ENCODE results near the gene DNM1L. TPM values are rescaled to one million over a fixed set of nuclear protein-coding genes. Genes with fewer than 3 reads are reported as not detected.

Gene DNM1L
- total RNA-seq, 4 donors from 2014 or later, result 32.3 to 122 (median 62.2) TPM

DNA sequence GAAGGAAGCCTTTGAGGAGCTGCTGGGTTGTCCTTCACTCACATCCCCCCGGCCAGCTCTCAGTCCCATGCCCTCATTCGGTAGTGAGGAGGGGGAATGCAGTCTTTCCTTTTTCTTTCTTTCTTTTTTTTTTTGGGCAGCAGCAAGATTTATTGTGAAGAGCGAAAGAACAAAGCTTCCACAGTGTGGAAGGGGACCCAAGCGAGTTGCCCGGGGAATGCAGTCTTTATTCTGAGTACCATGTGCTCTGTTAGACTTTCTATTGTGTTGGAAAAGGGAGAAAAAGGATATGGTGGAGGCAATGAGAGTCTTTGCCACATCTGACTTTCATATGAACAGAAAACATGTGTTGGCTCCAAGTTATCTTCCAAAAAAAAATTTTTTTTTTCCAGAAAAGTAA is 106.5 kb downstream of the DNM1L start:
- no peak for DNase-seq
- intact Hi-C loops (cut with DNase I; ENCODE audit: low total_unique reads), result no loop called here
- Histone ChIP-seq H3K27me3 (no peaks in the 10 kb centered on the region), H3K4me1 (no peaks in the 10 kb centered on the region), H3K9me3 (no peaks in the 10 kb centered on the region), H3K27ac (no peak overlapping the region), H3K4me3 (no peak overlapping the region), H3K36me3 (no peaks in the 10 kb centered on the region)
- TF ChIP-seq CTCF (IDR thresholded peaks at IDR 0.05), result no peak
- TF ChIP-seq POLR2A (IDR thresholded peaks at IDR 0.05), result no peak

GRCh38 chr12:32788405-32788804 is 109.3 kb downstream of the DNM1L start:
- Histone ChIP-seq H3K36me3 (no peaks in the 10 kb centered on the region), H3K9me3 (no peaks in the 10 kb centered on the region), H3K4me3 (no peak overlapping the region), H3K27ac (no peak overlapping the region), H3K4me1 (no peaks in the 10 kb centered on the region), H3K27me3 (no peaks in the 10 kb centered on the region)
- no peak for DNase-seq
- TF ChIP-seq CTCF (IDR thresholded peaks at IDR 0.05) (no peak), POLR2A (IDR thresholded peaks at IDR 0.05) (no peak)
- intact Hi-C loops (cut with DNase I; ENCODE audit: low total_unique reads), result no loop called here

DNA sequence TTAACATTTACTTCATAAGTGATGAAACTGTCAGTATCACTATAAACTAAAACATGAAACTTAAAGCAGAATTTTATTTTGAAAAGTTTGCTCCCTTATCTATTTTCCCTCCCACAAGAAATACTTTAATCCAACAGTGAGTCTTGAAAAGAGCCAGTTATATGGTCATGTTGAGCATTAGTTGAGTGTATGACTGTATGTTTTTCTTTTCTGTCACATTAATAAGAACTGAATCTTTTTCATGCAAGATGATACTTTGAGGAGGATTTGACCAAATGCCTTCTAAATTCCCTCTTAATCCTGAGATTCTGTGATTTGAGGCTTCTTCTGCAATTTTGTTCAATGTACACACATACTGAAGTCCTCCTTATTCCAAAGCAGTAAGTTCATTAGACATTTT is 110.3 kb downstream of the DNM1L start:
- Histone ChIP-seq H3K27me3 (no peaks in the 10 kb centered on the region), H3K36me3 (no peaks in the 10 kb centered on the region), H3K27ac (no peak overlapping the region), H3K4me3 (no peak overlapping the region), H3K9me3 (no peaks in the 10 kb centered on the region), H3K4me1 (no peaks in the 10 kb centered on the region)
- no peak for DNase-seq
- intact Hi-C loops (cut with DNase I; ENCODE audit: low total_unique reads), result no loop called here
- no peak for TF ChIP-seq POLR2A (IDR thresholded peaks at IDR 0.05)
- no peak for TF ChIP-seq CTCF (IDR thresholded peaks at IDR 0.05)

GRCh38 chr12:32789916-32790315 is 110.8 kb downstream of the DNM1L start:
- Histone ChIP-seq H3K27me3 (no peaks in the 10 kb centered on the region), H3K9me3 (no peaks in the 10 kb centered on the region), H3K4me1 (no peaks in the 10 kb centered on the region), H3K27ac (no peak overlapping the region), H3K4me3 (no peak overlapping the region), H3K36me3 (no peaks in the 10 kb centered on the region)
- no peak for DNase-seq
- intact Hi-C loops (cut with DNase I; ENCODE audit: low total_unique reads), result no loop called here
- no peak for TF ChIP-seq POLR2A (IDR thresholded peaks at IDR 0.05)
- TF ChIP-seq CTCF (IDR thresholded peaks at IDR 0.05), result no peak

- Histone ChIP-seq H3K4me1 (no peaks in the 10 kb centered on the region), H3K36me3 (no peaks in the 10 kb centered on the region), H3K27ac (no peak overlapping the region), H3K9me3 (no peaks in the 10 kb centered on the region), H3K4me3 (no peak overlapping the region), H3K27me3 (no peaks in the 10 kb centered on the region)
- intact Hi-C loops (cut with DNase I; ENCODE audit: low total_unique reads), result no loop called here
- no peak for DNase-seq
- TF ChIP-seq CTCF (IDR thresholded peaks at IDR 0.05) (no peak), POLR2A (IDR thresholded peaks at IDR 0.05) (no peak)
These were observed 115.2 kb downstream of the DNM1L start for GRCh38 chr12:32794281-32794680.

Small RNA genes within 50 kb of the gene (small RNA-seq; reads per million reads assigned to genes)
- not detected for gene RF00019

Other genes with a start within 250 kb of the DNM1L start
- gene YARS2, start 76.6 kb downstream of the DNM1L start, total RNA-seq, result 10 to 100 TPM; 14.3 to 40.0 (median 15.2) TPM
- gene PKP2, start 217.5 kb downstream of the DNM1L start, total RNA-seq, result 10 to 100 TPM in 1 of 4 donors, 1 to 10 TPM in 1, under 1 TPM in 2; 0.77 to 34.4 (median 5.3) TPM